Muscle of arm (tissue), 12 donors: ENCODE measurements around the gene PTPN13. TPM values are rescaled to one million over a fixed set of nuclear protein-coding genes. Genes with fewer than 3 reads are reported as not detected.

Experiments used
- DNase-seq: peaks from one replicate; pipeline ENCODE4 v3.0.0-alpha.2; 2013
- polyA plus RNA-seq, 12 donors: library from polyadenylated mRNA; unstranded; fragments of 120-200 nt; gene quantifications; one replicate each; pipeline ENCODE4 v1.2.1, GENCODE V29; 2013; ENCODE audit not compliant: insufficient read length in 12 of 12

Gene PTPN13
- polyA plus RNA-seq, 12 donors, result 2.8 to 42.5 (median 4.5) TPM; not detected in 1

DNA sequence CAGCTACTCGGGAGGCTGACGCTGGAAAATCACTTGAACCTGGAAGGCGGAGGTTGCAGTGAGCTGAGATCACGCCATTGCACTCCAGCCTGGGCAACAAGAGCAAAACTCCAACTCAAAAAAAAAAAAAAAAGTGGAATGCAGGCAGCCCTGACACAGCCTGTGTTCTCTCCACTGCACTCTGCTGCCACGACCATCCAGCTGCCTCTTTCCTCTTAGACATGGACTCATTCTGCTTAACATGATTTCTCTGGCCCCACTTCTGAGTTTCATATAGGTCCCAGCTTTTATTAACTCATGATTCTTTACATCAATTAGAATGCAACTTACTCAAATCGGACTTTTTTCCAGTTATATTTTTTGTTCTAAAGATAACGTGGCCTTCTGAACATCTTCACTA lies 225.4 kb downstream of the PTPN13 start:
- DNase-seq, result no peak

DNA sequence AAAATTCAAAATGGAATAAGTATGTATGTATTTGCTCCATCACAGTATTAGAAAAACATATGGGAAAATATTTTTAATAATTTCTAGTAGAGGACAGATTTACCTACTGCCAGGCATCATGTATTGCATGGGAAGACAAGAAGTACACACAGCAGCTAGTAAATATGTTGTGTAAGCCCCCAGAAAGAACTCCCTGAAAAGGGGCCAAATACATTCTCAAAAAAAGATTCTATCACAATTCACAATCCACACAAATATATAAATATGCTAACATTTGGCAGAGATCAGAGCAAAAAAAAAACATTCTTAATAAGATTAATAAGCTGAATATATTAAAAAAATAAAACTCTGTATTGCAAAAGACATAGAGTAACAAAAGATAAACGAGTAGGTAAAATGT lies 227.0 kb downstream of the PTPN13 start:
- no peak for DNase-seq

DNA sequence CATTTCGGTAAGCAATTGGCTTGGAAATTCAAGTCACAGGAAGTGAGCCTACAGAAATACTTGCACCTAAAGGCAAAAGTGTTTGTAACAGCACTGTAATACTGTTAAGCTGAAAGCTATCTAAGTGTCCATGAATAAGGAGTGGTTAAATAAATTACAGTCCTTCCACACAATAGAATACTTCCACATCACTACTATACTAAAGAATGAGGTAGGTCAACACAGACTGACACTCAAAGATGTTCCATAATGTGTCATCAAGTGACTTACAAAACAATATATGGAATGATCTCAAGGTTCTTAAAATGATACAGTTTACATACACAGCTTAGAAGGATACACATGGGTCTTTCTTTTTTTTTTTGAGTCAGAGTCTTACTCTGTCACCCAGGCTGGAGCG lies 228.0 kb downstream of the PTPN13 start:
- no peak for DNase-seq

DNA sequence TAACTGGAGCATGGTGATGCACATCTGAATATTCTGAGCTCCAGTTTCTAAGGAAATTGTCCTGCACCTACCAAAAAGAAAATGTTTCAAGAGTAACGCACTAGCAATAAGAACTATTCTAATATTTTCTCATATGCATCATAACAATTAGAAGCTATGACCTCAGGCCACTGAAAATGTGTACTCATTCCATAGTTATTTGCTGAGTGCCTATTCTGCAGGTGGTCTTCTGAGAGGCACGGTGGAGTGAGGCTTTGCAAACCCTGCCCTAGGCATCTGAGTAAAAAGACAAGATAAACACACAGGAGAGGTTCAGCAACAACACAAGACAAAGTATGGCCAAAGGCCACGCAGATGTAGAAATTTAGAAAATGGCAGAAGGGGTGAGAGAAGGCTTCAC lies 231.4 kb downstream of the PTPN13 start:
- DNase-seq, result no peak

DNA sequence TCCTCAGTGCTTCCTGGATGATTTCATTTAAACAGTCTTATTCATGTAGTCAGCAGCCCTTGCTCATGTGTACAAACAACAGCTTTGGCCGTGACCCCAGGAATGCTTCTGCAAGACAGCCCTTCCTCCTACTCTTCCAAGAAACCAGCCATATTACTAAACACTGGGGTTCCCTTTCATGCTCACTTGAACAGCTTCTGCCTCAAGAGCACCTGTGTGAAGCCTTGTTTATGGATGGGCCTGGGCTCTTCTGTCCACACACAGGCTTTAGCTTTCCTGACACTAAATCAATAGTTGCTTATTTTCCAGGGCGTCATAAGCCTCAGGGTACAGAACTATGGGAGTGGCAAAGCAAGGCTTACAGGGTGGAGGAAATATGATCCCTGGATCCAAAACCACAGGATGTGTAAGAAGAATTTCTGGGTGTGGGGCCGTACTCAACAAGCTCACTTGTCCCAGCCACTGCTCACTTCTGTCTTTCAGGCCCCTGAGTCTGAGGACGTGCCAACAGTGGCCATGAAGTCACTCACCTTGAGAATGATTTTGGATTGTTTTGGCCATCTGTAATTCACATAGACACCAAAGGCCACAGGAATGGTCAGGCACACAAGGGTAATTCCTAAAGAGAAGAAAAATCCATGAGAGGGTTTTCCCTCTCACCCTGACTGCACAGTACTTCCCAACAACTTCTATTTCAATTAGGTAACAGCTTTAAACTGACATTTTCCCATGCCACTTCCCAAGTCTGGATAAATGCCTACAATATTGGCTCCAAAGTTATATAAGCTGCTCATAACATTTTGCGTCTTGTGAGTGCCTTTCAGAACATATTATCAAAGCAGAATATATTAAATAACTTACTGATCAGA lies 237.4 kb downstream of the PTPN13 start:
- no peak for DNase-seq

DNA sequence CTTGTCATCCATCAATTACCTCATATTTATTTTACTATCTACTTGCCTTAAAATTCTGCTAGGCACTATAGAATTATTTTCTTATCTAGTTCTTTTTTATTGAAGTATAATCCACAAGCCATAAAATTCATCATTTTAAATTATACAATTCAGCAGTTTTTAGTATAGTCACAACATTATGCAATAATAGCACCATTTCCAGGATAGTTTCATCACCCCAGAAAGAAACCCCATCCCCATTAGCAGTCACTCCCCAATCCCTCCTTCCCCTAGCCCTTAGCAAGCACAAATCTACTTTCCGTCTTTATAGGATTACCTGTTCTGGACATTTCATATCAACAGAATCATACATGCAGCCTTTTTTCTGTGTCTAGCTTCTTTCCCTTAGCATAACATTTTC lies 239.5 kb downstream of the PTPN13 start:
- no peak for DNase-seq

DNA sequence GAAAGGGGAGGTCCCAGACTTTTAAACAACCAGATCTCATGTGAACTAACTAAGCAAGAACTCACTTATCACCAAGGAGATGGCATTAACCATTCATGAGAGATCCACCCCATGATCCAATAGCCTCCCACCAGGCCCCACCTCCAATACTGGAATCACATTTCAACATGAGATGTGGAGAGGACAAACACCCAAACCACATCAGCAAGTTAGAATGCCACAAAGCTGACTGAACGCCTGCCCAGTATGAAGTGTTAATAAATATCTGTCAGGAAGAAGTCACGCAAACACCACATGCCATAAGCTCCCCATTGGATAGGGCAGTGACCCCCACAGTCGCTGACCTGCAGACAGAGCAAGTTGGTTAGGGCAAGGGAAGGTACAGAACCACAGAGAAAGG lies 240.8 kb downstream of the PTPN13 start:
- no peak for DNase-seq

DNA sequence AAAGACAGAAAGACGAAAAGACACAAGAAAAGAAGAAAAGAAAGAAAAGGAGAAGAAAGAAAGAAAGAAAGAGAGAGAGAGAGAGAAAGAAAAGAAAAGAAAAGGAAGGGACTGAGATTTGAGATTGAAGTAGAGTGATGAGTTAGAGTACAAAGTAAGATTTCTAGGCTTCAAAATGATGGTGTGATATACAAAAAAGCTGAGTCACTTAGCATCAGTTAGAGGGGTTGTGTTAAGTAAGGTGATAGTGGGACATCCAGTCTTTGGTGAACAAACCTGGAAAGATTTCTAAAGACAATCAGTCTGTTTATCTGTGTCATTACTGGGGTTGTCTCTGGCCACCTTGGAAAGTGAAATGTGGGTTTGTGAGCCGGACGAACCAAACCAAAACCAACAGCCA lies 241.6 kb downstream of the PTPN13 start:
- DNase-seq, result no peak

DNA sequence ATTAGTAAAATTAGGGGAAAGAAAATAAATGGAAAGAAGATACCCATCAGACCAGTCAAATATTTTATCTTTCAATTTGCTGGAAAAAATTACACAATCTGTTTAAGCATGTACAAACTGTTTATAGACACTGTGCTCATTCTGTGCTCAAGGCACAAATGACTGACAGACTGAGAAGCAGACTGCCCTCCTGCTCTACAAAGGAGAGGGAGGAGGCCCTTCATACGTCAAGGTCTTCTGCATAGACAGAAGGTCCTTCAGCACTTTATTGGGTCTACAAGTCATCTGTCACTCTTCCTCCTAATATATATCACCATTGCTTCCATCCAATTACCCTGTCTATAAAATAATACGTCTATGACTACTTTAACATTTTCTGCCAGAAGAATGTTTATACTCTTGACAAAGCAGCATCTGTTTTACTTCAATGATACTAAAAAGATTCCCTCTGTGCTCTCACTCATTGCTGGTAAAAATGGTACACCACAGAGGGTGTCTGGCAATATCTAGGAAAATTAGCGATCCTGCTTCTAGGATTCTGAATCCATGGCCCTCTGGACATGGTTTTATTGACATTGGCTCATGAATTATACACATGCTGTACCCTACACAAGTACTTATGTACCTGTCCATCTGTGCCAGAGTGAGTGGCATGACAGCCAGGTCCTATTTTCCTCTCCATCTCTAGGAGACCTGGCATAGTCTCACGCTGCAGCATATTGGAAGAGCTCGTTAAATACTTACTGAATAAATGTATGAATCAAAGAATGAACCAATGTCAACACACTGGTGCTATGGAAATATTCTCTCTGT lies 243.8 kb downstream of the PTPN13 start:
- no peak for DNase-seq

DNA sequence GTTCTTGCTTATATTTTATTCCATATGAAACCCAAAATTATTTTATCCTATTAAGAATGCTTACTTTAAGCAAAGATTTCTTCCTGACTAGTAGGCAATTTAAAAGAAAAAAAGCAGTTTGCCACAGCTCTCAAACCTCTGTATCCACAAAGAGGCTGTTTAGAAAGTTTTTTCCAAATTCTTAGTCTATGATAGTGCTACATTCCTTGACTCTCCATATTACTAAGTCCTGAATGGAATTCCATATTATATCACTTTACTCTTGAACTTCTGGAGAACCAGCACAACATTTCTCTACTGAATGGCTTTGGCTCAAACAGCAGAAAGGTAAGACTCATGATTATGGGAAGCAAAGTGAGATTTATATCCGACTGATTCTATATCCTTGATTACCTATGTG lies 246.7 kb downstream of the PTPN13 start:
- DNase-seq, result no peak

DNA sequence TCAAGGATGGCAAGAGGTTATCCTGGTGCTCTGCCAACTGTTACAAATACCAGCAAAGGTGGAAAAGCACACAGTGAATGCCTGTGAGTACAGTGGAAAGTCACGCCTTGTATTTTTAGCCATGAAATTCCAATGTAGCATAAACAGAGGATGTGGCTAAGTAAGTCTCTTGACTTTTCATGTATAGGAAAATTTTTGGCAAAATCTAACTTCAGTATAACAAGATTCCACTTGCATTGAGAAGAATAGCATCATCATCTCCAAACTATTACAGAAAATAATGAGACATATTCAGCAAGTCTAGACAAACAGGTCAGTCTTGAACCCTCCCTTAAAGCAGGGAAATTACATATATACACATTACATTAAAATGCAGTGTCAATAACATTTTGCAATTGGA lies 247.2 kb downstream of the PTPN13 start:
- DNase-seq, result no peak

DNA sequence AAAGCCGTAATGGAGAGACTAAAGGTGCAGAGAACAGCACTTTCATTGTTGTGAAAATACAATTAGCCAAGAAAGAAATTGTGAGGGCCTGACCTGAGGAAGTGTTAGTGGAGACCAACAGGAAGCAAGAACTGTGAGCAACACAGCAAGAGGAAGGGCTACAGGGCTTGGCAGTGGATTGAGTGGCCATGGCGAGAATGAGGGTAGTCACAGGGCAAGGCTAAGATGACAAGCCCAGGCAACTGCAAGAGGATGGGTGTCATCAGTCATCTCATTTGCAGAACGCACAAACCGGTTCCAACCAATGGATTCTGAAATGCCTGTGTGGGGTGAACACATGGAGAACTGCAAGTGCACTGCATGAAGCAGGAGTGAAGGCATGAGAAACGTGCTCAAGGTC lies 251.5 kb downstream of the PTPN13 start:
- DNase-seq, result no peak

DNA sequence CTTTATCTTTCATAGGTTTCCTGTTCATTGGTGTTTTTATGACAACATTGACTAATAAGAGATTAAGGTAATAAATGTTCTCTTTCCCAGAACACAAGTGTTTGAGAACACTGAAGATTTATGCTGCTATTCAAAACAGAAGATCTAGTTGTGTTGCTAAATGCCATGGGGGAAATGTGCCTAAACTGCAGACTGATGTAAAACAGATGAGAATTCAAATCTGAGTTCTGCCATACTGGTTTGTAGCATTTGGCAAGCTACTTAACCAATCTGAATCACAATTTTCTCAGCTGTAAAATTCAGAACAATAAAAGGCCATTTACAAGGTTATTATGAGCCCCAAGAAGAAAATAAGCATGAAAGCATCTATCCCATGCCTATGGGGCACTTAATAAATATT lies 252.8 kb downstream of the PTPN13 start:
- no peak for DNase-seq

DNA sequence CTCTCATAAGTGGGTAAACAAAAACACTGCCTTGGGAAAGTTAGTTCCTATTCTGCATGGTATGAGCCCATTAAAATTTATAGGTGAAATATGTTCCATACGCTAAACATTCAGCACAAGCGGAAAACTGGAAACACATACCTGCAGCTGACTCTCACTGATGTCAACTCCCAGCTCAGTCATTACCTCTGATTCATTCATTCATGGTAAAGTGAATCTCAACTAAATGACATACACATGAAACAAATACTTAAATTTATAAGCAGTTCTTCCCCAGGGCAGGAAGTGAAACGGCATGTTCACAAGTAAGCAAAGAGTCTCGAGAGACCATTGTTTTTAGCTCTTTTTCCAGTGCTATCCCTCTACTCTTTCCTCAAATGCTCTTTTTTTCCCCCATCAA lies 253.5 kb downstream of the PTPN13 start:
- peak; percentile 10 for DNase-seq

DNA sequence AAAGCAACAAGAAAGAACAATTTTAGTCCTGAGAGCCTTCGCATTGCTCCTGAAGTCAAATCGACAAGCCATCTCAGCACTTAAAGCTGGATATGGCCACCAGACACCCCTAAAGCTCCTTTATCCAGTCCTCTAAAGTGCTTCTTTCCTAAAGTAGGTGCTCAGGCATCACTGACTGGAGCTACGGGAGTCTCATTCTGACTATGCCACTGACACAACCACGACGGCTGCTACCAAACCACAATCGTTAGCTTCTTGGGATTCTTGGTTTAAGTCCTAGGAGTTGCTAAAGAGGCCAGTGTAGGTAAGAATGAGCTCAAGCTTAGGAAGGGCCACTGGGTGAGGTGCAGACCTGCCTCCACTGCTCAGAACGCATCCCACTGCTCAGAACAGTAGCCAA lies 254.0 kb downstream of the PTPN13 start:
- DNase-seq, result no peak

DNA sequence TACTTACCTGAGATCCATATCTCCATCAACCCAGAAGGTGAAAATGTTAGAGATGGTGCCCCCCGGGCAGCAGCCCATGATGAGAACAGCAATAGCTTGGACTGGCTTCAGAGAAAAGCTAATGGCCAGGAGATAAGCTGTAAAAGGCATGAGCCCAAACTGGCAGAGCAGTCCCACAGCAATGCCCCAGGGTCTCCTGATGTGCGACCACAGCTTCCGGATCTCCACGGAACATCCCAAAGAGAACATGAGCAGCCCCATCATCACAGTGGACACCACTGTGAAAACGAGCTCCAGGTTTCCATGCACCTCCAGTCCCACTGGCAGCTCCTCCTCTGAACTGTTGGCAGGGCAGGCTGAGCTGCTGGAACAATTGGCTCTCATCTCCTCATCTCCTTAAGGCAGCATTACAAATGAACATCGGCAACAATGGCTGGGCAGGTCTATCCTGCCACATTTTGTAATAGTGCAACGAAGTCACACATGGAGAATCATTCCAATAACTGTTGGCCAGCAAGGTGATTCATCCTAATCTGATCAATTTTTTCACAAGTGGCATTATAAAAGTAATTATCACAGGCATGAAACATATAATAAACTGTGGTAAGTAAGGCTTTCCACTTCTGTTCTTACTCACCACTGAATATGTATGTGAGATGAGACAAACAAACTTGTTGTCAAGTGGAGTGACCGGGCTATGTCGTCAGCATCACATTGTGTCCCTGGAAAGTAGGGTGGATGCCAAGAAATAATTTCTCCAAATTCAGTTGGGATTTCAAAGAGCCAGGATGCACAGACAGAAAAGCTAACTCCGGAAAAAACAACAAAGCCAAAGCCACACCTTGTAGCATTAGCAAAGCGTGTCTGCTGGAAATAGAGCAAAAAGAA lies 254.9 kb downstream of the PTPN13 start, which contains the start of gene SLC10A6:
Gene SLC10A6, minus strand, starts transcription at position 653 of the 888 bp plus-strand sequence. Its CDS starts 269 bp downstream, at position 384.
- peak; percentile 34 for DNase-seq

DNA sequence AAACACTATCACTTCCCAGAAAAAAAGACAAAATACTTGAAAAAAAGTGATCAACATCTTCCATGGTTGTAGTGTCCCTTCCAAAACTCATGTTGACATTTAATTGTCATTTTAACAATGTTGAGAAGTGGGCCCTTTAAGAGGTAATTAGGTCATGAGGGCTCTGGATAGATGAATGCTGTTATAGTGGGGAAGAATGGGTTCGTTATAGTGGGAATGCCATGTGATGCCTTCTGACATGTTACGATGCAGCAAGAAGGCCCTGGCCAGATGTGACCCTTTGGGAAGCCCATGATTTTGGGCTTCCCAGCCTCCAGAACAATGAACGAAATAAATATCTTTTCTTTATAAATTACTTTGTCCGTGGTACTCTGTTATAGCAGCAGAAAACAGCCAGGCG lies 259.1 kb downstream of the PTPN13 start:
- DNase-seq, result no peak

DNA sequence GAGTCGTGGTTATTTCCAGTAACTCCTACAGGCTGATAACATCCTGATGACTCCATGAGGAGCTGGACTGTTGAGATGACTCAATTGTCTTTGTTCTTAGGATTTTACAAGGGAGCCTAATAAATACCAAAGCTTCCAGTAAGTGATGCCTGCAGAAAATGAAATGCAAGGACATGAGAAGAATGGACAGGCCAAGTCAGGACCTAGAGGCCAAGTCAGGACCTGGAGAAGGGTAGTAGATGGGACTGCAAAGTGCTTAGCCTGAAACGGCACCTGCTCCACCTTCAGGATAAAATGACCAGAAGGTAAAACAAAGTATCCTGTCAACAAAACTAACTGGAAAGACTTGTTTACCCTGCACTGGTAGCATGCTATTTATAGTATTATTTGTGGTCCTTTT lies 261.5 kb downstream of the PTPN13 start:
- DNase-seq, result no peak

DNA sequence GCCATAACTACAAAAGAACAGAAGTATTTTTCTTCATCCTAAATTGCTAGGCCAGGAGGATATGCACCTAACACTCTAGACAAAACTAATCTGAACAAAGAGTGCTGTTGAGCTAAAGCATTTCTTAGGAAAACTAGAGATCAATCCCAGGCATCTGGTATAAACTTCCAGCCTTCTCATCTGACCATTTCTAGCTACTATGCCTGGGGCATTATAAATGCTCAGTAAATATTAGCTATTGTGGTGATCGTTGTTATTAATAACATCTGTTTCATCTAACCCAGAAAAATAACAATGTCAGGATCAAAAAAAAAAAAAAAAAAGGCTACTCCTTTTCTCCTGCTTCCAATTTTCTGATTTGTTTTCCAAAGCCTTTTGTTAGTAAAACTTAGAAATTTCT lies 262.8 kb downstream of the PTPN13 start:
- DNase-seq, result no peak

DNA sequence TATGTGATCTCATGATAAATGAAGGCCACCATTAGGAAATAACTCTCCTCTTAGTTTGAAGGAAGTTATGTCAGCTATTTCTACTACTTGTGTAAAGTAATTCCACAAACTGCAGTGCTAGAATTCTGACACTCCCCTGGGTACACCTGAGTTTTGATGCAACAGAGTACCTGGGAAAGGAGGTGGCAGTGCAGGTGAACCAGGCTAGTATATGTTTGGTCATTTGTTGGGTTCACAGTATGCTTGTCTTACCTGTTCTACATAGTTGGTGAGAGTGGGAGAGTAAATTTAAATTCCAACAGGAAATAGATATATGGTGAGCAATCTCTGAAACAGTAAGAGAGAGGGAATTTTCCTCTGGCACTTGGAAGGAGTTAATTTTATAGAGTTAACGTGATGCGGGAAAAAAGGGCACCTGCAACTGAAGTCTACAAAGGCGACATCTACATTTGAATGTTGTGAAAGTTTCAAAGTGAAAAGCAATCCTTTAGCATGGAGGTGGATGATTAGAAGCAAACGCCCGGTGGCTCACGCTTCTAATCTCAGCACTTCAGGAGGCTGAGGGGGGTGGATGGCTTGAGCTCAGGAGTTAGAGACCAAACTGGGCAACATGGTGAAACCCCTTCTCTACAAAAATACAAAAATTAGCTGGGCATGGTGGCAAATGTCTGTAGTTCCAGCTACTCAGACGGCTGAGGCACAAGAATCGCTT lies 263.4 kb downstream of the PTPN13 start:
- DNase-seq, result no peak
